GM19467 (cell line): ENCODE data around the gene NXPE3.
"Not testable (repeated sequence)": the region's sequence is repeated elsewhere in the genome, so short reads cannot be mapped to it uniquely, and the experiment has no call there.

Experiments used
- ATAC-seq: cut with Tn5 transposase; IDR thresholded peaks from one replicate; pipeline ENCODE4 v1.9.1; 2021; ENCODE audit warnings: mild to moderate bottlenecking, moderate library complexity; ENCODE audit not compliant: unreplicated experiment

The NXPE3 gene

GRCh38 chr3:101779047-101779821, at the start of gene NXPE3:
TSS of gene NXPE3 (plus strand) at chr3:101779211. CDS start at chr3:101785597, 6,386 bp downstream.
- ATAC-seq: peak; percentile 96

GRCh38 chr3:101729586-101729985, 49.4 kb upstream of the NXPE3 start:
- ATAC-seq: no peak

GRCh38 chr3:101730839-101731238, 48.2 kb upstream of the NXPE3 start:
- ATAC-seq: no peak

- no peak for ATAC-seq
These were observed 46.8 kb upstream of the NXPE3 start for GRCh38 chr3:101732240-101732641.

- no peak for ATAC-seq
These were observed 43.2 kb upstream of the NXPE3 start for GRCh38 chr3:101735833-101736232.

GRCh38 chr3:101741914-101742313, 37.1 kb upstream of the NXPE3 start:
- ATAC-seq: not testable (repeated sequence)

- no peak for ATAC-seq
These were observed 34.2 kb upstream of the NXPE3 start for GRCh38 chr3:101744811-101745210.

- not testable (repeated sequence) for ATAC-seq
These were observed 33.1 kb upstream of the NXPE3 start for GRCh38 chr3:101745934-101746333.

GRCh38 chr3:101753386-101754113, 25.5 kb upstream of the NXPE3 start:
- not testable (repeated sequence) for ATAC-seq

GRCh38 chr3:101758224-101758623, 20.8 kb upstream of the NXPE3 start:
- ATAC-seq: no peak

- no peak for ATAC-seq
These were observed 16.9 kb upstream of the NXPE3 start for GRCh38 chr3:101762041-101762646.

GRCh38 chr3:101777745-101778281, 1.2 kb upstream of the NXPE3 start:
- ATAC-seq: not testable (repeated sequence)

GRCh38 chr3:101778385-101779046, 495 bp upstream of the NXPE3 start:
- ATAC-seq: no peak

- no peak for ATAC-seq
These were observed 891 bp downstream of the NXPE3 start for GRCh38 chr3:101779822-101780381.

GRCh38 chr3:101780661-101781060, 1.6 kb downstream of the NXPE3 start:
- no peak for ATAC-seq

- no peak for ATAC-seq
These were observed 2.2 kb downstream of the NXPE3 start for GRCh38 chr3:101781166-101781565.

GRCh38 chr3:101784855-101785613, 6.0 kb downstream of the NXPE3 start:
- ATAC-seq: no peak

- ATAC-seq: peak; percentile 95
These were observed 12.8 kb downstream of the NXPE3 start for GRCh38 chr3:101791778-101792177.

- no peak for ATAC-seq
These were observed 17.2 kb downstream of the NXPE3 start for GRCh38 chr3:101796077-101796680.
